ENCODE data around the gene SELP. TPM values are rescaled to one million over a fixed set of nuclear protein-coding genes. Genes with fewer than 3 reads are reported as not detected.

SELP gene
- total RNA-seq, 4 donors from 2014 or later = 8.2 to 74.5 (median 27.5) TPM

- no peak for TF ChIP-seq CTCF (IDR thresholded peaks at IDR 0.05)
- DNase-seq (ENCODE audit: low spot score) (no peak), ATAC-seq (ENCODE audit: low FRiP score) (no peak)
Measured at GRCh38 chr1:169618367-169618766, 11.6 kb downstream of the SELP start.

- DNase-seq (ENCODE audit: low spot score) (no peak), ATAC-seq (ENCODE audit: low FRiP score) (no peak)
- TF ChIP-seq CTCF (IDR thresholded peaks at IDR 0.05) = no peak
Measured at GRCh38 chr1:169615803-169616202, 14.1 kb downstream of the SELP start.

- no peak for ATAC-seq (ENCODE audit: low FRiP score)
- TF ChIP-seq CTCF (IDR thresholded peaks at IDR 0.05) = no peak
- DNase-seq (ENCODE audit: low spot score) = no peak
Measured at GRCh38 chr1:169610858-169611257, 19.1 kb downstream of the SELP start.

- no peak for ATAC-seq (ENCODE audit: low FRiP score)
Measured at GRCh38 chr1:169610108-169610507, 19.8 kb downstream of the SELP start.

GRCh38 chr1:169608226-169608625 lies 21.7 kb downstream of the SELP start:
- ATAC-seq (ENCODE audit: low FRiP score) = no peak
- DNase-seq (ENCODE audit: low spot score) = no peak
- TF ChIP-seq CTCF (IDR thresholded peaks at IDR 0.05) = no peak

More at GRCh38 chr1:169610108-169610507, 19.8 kb downstream of the SELP start:
- DNase-seq (ENCODE audit: low spot score) = no peak
- no peak for TF ChIP-seq CTCF (IDR thresholded peaks at IDR 0.05)

- no peak for ATAC-seq (ENCODE audit: low FRiP score)
- no peak for DNase-seq (ENCODE audit: low spot score)
- no peak for TF ChIP-seq CTCF (IDR thresholded peaks at IDR 0.05)
Measured at GRCh38 chr1:169604781-169605560, 25.0 kb downstream of the SELP start.

Data from omental fat pad (tissue), 4 donors.